ENCODE results near the gene ORAI3.
A peak's percentile ranks its signal among the peaks of the same experiment; 100 is the strongest.

ORAI3 gene

DNA sequence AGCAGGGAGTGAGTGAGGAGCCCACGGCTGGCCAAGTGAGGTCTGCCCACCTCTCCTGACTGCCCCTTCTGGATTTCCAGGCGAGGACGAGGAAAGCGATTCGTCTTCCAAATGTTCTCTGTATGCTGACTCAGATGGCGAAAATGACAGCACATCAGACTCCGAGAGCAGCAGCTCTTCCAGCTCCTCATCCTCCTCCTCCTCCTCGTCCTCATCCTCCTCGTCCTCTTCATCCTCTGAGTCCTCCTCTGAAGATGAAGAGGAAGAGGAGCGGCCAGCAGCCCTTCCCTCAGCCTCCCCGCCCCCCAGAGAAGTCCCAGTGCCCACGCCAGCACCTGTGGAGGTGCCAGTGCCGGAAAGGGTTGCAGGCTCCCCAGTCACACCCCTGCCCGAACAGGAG, 22.4 kb downstream of the ORAI3 start:
- DNase-seq: no peak

DNA sequence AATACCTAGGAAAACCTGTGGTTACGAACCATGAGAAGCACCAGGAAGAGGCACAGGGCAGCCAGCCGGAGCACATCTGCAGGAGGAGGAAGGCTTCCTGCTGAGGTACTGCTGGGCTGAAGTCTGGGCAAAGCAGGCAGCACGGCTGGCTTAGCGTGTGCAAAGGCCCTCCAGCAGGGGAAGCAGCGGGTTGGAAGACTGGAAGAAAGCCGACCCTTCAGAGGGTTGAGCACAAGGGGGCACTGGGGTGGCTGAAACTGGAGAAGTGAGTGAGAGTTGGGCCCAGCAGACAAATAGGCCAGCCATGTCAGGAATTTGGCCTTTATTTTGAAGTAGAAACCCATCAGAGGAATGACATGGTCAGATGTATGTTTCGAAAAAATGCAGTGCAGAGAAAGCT, 24.0 kb downstream of the ORAI3 start:
- DNase-seq: no peak

DNA sequence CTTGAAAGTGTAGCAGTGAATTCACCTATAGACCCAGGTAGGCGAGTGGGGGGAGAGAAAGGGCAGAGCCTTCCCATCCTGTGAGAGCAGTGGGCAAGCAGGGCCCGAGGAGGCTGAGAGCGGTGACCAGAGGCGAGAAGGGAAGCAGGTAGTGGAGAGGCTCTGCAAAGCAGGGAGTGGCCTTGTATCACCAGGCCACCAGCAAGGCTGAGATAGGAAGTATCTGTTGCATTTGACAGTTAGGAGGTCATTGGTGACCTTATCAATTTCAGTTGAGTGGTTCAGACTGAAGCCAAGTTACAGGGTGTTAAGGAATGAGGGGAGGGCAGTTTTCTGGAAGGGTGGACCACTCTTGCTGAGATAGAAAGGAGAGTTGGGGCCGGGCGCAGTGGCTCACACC, 25.5 kb downstream of the ORAI3 start:
- DNase-seq: no peak

DNA sequence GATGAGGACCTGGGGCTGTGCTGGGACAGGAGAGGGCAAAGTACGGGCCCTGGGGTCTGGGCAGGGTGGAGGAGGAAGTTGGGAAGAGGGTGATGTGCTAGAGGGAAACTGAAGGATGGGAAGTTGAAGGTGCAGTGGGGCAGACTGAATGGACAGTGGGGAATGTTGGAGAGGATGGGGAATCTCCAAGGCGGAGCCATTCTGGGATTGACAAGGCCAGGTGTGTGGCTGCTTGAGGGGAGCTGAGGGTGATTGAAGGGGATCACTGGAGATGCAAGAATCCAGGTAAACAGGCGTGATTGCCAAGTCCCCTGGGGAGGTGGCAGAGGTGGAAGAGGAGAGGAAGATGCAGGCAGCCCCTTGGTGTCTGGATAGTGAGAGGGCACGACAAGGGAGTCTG, 27.6 kb downstream of the ORAI3 start:
- no peak for DNase-seq

DNA sequence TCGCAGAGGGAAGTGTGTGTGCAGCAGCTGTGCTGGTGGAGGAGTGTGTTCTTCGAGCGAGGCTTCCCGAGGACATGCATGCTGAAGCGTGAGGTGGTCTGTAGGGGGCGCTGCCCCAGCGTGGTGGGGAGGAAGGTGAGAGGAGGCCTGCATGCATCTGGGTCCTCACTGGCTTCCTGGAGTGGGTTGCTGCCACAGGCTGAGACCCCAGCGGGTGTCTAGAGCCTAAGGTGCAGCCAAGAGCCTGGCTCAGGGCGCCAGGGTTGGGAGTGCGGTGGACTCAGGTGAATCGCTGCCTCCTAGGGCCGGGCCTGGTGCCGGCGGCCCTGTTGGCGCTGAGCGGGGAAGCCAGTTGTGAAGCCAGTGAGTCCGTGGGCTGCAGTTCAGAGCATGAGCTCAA, 28.6 kb downstream of the ORAI3 start:
- DNase-seq: no peak

DNA sequence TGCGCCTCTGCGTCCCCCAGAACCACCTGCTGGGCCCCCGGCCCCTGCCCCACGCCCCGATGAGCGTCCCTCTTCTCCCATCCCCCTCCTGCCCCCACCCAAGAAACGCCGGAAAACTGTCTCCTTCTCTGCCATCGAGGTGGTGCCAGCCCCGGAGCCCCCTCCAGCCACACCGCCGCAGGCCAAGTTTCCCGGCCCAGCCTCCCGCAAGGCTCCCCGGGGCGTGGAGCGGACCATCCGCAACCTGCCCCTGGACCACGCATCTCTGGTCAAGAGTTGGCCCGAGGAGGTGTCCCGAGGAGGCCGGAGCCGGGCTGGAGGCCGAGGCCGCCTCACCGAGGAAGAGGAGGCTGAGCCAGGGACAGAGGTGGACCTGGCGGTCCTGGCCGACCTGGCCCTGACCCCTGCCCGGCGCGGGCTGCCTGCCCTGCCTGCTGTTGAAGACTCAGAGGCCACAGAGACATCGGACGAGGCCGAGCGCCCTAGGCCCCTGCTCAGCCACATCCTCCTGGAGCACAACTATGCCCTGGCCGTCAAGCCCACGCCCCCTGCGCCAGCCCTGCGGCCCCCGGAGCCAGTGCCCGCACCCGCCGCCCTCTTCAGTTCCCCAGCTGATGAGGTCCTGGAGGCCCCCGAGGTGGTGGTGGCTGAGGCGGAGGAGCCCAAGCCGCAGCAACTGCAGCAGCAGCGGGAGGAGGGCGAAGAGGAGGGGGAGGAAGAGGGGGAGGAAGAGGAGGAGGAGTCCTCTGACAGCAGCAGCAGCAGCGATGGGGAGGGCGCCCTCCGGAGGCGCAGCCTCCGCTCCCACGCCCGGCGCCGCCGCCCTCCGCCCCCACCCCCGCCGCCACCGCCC, 30.5 kb downstream of the ORAI3 start:
- no peak for DNase-seq

DNA sequence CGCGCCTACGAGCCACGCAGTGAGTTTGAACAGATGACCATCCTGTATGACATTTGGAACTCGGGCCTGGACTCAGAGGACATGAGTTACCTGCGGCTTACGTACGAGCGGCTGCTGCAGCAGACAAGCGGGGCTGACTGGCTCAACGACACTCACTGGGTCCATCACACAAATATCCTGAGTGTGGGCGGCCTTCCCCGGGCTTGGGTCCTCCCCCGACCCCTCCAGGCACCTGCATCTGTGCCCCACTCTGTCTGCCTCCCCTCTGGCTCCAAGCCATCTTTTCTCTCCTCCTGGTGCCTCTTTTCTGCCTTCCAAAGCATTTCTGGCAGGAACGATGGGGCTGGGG, 31.1 kb downstream of the ORAI3 start:
- DNase-seq: no peak

DNA sequence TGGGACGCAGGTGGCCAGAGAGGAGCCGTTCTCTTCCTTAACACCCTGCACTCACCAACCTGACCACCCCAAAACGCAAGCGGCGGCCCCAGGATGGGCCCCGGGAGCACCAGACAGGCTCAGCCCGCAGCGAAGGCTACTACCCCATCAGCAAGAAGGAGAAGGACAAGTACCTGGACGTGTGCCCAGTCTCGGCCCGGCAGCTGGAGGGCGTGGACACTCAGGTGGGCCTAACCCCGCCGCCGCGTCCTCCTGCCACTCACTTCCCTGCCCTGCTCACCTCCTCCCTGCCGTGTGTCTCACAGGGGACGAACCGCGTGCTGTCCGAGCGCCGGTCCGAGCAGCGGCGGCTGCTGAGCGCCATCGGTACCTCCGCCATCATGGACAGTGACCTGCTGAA, 31.6 kb downstream of the ORAI3 start:
- no peak for DNase-seq

DNA sequence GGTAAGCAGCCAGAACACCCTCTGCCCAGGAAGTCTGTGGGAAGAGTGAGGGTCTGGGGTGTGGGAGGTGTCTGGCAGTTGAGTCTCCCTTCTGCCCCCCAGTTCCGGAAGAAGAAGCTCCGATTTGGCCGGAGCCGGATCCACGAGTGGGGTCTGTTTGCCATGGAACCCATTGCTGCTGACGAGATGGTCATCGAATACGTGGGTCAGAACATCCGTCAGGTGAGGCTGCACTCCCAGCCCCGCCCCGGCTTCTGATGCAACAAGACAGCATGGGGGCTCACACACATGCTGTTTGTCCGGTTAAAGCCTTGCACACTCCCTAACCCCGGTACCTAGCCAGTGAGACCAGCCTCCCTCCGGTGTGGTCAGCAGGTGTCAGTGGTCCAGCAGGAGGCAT, 32.1 kb downstream of the ORAI3 start:
- DNase-seq: no peak

DNA sequence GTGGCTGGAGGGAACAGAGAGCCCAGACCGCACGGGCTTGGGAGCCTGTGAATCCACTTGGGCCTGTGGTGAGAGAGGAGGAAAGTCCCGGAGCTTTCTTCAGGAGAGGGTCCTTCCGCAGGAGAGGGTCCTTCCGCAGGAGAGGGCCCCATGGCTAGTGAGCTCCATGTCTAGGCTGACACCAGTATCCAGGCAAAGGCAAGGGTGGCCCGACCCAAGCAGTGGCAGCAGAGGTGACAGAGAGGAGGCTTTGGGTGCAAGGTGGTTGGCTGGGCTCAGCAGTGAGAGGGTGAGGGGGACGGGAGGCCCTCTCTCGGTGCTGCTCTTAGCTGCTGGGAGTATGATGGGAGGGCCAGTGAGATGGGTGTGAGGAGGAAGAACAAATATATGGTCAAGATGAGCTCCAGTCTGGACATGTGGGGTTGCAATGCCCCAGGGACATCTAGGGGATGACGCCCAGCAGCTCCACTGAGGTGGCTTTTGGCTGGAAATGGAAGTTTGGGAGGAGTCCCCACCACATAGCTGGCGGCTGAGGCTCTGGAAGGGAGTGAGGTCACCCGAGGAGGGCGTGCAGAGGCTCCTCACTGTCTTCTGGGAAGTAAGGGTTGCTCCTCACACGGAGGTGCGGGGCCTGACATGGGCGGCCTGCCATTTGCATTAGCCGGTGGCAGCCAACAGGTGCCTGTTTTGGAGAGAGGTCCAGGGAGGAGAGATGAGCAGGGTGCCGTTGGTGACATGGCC, 33.9 kb downstream of the ORAI3 start:
- no peak for DNase-seq

DNA sequence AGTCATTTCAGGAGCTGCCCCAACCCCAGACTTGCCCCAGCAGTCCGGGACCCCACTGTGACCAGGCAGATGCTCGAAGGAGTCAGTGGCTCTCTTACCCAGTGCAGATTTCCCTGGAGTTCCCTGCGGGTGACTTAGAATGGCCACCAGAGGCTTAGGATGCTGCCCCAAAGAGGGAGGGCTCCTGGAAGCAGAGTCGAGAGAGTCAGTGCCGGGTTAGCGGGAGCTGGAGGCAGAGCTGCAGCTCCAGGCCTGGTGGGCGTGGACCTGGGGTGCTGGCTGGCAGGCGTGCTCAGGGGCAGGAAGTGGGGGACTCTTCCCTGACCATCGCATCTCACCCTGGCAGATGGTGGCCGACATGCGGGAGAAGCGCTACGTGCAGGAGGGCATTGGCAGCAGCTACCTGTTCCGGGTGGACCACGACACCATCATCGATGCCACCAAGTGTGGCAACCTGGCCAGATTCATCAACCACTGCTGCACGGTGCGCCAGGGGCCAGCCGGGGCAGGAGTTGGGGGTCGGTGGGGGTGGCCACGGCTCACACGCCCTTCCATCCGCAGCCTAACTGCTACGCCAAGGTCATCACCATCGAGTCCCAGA, 34.5 kb downstream of the ORAI3 start:
- DNase-seq: no peak

DNA sequence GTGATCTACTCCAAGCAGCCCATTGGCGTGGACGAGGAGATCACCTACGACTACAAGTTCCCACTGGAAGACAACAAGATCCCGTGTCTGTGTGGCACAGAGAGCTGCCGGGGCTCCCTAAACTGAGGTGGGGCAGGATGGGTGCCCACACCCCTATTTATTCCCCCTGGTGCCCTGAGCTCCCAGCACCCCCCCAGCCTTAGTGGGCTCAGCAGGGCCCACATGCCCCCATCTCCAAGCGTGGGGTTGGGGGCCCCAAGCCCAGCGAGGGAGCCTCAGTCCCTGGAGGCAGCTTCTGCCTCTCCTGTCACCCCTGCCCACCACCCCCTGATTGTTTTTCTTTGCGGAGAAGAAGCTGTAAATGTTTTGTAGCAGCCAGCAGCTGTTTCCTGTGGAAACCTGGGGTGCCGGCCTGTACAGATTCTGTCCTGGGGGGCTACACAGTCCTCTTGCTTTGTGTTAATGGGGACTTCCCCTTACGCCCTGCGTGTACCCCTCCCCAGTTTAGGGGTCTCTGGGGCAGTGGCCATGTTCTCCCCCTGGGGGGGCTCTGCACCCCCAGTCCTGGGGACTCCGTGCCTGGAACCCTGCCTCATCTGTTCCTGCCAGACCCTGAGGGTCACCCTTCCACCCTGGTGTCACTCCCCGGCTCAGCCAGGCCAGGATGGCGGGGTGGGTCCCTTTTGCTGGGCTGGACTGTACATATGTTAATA, 35.2 kb downstream of the ORAI3 start:
- DNase-seq: no peak

DNA sequence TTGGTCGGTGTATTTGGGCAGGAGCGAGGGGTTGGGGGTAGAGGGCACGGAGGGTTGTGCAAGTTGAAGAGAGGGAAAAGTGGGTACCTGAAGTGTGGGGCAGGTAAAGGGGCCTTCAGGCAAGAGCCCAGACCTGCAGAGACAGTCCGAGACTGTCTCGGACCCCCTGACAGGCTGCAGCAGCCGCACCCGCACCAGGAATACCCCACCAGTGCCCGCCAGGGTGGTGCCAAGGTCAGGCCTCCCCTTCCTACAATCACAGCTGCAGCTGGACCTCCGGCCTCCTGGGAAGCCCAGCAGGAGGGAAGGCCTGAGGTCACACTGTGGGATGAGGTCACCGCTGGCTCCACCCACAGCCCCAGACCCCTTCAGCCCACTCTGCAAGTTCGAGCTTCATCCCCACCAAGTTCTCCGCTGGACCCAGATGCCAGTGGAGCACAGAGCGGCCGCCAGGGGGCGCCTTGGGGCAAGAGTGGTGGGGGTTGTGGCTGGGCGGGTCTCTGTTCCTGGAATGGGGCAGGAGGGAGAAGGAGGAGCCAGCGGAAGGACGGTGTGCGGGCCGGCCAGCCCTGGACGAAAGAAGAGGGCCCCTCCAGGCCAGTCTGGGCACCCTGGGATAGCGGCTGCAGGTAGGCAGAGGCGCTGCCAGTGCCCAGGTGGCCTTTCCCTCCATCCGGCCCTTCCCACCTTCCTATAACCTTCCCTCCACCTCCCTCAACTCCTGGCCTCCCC, 36.0 kb downstream of the ORAI3 start, which contains the start of gene HSD3B7:
TSS of gene HSD3B7 (plus strand) at position 539 of the 732 bp plus-strand sequence. CDS start 452 bp downstream, outside the sequence.
- peak; percentile 91 for DNase-seq

DNA sequence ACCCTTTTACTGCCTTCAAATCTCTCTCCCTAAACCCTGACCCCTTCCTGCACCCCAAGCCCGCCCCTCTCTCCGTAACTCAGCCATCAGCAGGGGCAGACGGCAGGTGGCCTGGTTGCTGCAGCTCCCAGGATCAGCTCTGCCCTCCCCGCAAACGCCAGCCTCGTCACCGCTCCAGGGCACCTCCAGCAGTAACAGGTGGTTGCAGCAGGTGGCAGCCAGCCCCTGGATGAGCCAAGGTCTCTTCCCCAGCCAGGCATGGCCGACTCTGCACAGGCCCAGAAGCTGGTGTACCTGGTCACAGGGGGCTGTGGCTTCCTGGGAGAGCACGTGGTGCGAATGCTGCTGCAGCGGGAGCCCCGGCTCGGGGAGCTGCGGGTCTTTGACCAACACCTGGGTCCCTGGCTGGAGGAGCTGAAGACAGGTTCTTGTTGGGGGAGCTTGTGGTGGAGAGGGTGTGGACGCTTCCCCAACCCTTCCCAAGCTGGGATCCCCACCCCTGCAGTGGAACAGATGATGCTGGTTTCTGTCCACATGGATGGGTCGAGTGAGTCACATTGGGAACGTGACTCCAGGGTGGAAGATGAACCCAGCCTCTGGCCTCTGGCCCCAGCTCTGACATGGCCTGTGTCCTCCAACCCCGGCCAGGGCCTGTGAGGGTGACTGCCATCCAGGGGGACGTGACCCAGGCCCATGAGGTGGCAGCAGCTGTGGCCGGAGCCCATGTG, 36.7 kb downstream of the ORAI3 start:
- no peak for DNase-seq

DNA sequence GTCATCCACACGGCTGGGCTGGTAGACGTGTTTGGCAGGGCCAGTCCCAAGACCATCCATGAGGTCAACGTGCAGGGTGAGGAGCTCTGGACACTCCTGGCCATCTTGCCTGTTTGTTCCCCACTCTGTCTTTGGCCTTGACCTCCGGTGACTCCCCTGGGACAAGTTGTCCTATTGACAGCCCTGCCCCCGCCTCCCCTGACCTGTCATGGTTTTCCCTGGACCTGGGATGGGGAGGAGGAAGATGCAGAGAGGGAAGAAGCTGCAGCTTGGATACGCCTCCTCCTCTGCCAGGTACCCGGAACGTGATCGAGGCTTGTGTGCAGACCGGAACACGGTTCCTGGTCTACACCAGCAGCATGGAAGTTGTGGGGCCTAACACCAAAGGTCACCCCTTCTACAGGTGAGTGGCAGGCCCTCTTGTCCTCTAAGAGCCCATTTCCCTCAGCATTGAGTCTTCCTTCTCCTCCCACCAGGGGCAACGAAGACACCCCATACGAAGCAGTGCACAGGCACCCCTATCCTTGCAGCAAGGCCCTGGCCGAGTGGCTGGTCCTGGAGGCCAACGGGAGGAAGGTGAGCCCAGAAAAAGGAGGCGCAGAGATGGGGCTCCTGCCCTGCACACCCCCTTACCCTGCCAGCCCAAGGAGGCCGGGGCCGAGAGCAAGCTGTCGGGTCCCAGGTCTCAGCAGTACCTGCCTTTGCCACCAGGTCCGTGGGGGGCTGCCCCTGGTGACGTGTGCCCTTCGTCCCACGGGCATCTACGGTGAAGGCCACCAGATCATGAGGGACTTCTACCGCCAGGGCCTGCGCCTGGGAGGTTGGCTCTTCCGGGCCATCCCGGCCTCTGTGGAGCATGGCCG, 37.5 kb downstream of the ORAI3 start:
- DNase-seq: no peak

DNA sequence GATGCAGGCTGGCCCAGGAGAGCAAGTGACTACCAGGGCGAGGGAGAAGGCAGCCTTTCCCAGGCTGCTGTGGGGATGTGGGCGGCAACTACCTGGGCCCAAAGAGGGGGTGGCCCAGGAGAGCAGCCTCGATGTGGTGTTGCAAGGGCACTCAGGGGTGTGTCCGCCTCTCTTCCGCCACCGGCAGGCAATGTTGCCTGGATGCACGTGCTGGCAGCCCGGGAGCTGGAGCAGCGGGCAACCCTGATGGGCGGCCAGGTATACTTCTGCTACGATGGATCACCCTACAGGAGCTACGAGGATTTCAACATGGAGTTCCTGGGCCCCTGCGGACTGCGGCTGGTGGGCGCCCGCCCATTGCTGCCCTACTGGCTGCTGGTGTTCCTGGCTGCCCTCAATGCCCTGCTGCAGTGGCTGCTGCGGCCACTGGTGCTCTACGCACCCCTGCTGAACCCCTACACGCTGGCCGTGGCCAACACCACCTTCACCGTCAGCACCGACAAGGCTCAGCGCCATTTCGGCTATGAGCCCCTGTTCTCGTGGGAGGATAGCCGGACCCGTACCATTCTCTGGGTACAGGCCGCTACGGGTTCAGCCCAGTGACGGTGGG, 38.8 kb downstream of the ORAI3 start:
- DNase-seq: no peak

DNA sequence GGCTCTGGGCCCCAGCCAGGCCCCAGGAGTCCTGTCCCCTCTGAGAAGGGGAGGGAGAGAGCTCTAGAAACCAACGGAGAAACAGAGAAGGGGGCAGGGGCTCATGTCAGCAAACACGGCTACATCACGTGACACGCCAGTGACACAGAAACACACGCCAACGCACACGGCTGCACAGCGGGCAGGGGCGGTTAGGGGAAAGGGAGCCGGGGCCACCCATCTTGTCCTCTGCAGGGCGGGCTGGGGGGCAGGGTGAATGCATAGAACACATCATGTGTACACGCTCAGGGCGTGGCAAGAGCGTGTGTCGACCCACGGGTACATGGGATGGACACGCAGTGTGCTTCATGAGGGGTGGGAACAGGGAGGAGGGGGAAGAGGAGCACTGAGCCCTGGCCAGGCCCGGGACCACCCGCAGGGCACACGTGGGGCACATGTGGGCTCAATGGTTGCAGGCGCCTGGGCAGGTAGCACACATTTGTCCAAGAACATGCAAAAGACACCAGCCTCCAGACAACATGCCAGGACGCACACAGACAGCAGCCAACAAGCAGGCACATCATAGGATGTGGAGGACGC, 40.7 kb downstream of the ORAI3 start:
- DNase-seq: no peak

DNA sequence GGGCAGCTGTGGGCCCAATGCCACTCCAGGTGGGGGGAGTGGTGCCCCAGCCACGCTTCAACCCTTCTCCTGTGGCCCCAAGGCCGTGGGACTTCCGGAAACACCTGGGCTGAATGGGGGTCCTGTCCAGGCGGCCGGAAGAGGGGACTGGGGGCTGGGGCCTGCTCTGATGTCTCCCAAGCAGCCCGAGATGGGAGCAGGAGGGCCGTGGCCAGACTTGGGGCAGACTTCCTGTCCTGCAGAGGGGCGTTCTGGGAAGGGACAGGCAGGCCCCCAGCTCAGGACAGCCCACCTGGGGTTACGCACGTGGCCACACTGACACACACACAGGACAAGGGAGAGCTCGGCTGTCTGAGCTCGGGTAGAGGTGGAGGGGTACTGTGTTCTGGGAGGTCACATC, 41.2 kb downstream of the ORAI3 start:
- no peak for DNase-seq

DNA sequence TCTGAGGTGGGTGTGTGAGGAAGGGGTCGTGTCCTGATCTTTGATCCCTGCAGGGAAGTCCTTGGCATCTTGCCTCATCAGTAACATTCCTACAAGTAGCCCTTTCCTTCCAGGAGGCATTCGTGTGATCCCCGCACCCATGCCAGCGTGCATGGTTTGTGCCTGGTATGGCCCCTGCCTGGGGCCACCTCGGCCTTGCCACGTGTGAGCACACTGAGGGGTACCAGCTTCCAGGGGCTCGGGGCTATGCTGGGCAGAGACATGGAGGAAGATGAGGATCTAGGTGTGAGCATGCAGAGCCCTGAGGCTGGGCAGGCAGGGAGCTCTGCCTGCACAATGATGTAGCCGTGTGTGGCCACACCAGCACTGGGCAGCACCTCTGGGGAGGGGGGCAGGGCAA, 42.2 kb downstream of the ORAI3 start:
- DNase-seq: no peak

DNA sequence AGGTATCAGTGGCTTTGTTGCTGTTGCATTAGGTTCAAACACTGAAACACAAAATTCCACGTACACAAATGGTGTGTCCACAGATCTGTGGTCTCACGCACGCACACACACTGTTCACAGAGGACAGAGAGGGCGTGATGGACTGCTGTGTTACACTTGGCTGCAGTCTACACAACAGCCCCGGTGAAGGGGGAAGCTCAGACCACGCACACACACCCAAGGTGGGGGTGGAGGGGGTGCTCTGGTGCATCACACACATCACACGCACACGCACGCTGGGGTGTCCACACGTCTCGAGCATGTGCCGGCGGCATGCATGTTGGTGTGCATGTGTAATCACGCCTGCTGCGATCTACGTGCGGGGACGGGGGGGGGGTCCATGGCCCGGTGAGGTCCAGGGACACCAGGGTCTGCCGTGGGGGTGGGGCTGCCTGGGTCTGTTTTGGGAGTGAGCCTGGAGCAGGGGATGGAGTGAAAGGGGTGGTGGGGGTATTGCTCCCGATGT, 43.5 kb downstream of the ORAI3 start:
- DNase-seq: no peak

Data from left hindlimb (tissue), 1 donor.